HFFc6 (cell line): ENCODE data around the gene RIN2. TPM values are rescaled to one million over a fixed set of nuclear protein-coding genes. Genes with fewer than 3 reads are reported as not detected.
A peak's percentile ranks its signal among the peaks of the same experiment; 100 is the strongest.
"Not testable (repeated sequence)": the region's sequence is repeated elsewhere in the genome, so short reads cannot be mapped to it uniquely, and the experiment has no call there.

Experiments used
- DNase-seq: peaks from one replicate; pipeline ENCODE4 v3.0.0-alpha.2; 2018
- H3K27ac Mint-ChIP-seq: 2 replicates; pipeline ENCODE4 v1.8.0; 2020; ENCODE audit warnings: mild to moderate bottlenecking, mixed read lengths
- H3K27me3 Mint-ChIP-seq: 2 replicates; pipeline ENCODE4 v1.8.0; 2021; ENCODE audit warnings: mild to moderate bottlenecking, moderate library complexity, mixed read lengths; ENCODE audit not compliant: insufficient read depth
- H3K36me3 Mint-ChIP-seq: 2 replicates; pipeline ENCODE4 v1.8.0; 2021; ENCODE audit warnings: low read depth, mixed read lengths
- H3K4me1 Mint-ChIP-seq: 2 replicates; pipeline ENCODE4 v1.8.0; 2020; ENCODE audit warnings: low read depth, mixed read lengths
- H3K4me3 Mint-ChIP-seq: 2 replicates; pipeline ENCODE4 v1.8.0; 2020; ENCODE audit warnings: mild to moderate bottlenecking, moderate library complexity, mixed read lengths
- H3K9me3 Mint-ChIP-seq: 2 replicates; pipeline ENCODE4 v1.8.0; 2020; ENCODE audit warnings: mild to moderate bottlenecking, mixed read lengths
- CTCF ChIP-seq: fragments of 200-600 bp; sonication (generic); IDR thresholded peaks from 2 replicates; pipeline ENCODE4 v1.5.0; 2021; ENCODE audit warnings: antibody characterized with exemption, mild to moderate bottlenecking
- total RNA-seq, 6 experiments: library from RNA; stranded (reverse); fragmentation: NEBNext Ultra II Directional; extraction: Animal tissue kit (Norgen Biotek cat#: 25700); gene quantifications; 2 replicates in 1 of 6; 3 replicates in 5 of 6; pipeline ENCODE4 v1.2.3, GENCODE V29; 2021

The RIN2 gene
- total RNA-seq, 6 experiments from 2014 or later: 41.0 to 44.0 (median 43.5) TPM

GRCh38 chr20:19750101-19750606, 7.9 kb upstream of the RIN2 start:
- H3K4me3 Mint-ChIP-seq: no peak overlapping the region
- H3K27ac Mint-ChIP-seq: no peak overlapping the region
- no peak for TF ChIP-seq CTCF
- H3K27me3 Mint-ChIP-seq: peaks cover 6% of the 10 kb centered on the region
- no peak for DNase-seq
- H3K4me1 Mint-ChIP-seq: no peaks in the 10 kb centered on the region
- no peaks in the 10 kb centered on the region for H3K36me3 Mint-ChIP-seq
- peaks cover 10% of the 10 kb centered on the region for H3K9me3 Mint-ChIP-seq

- Mint-ChIP-seq H3K4me3 (no peak overlapping the region), H3K27me3 (peaks cover 6% of the 10 kb centered on the region), H3K4me1 (peaks cover 1% of the 10 kb centered on the region), H3K9me3 (peaks cover 1% of the 10 kb centered on the region), H3K36me3 (no peaks in the 10 kb centered on the region), H3K27ac (no peak overlapping the region)
- TF ChIP-seq CTCF: no peak
- no peak for DNase-seq
Measured at GRCh38 chr20:19750907-19751636, 7.0 kb upstream of the RIN2 start.

GRCh38 chr20:19754201-19754600, 3.9 kb upstream of the RIN2 start:
- not testable (repeated sequence) for H3K4me3 Mint-ChIP-seq, H3K9me3 Mint-ChIP-seq, H3K27ac Mint-ChIP-seq, H3K27me3 Mint-ChIP-seq, H3K36me3 Mint-ChIP-seq, DNase-seq
- H3K4me1 Mint-ChIP-seq: peaks cover 19% of the 10 kb centered on the region

- H3K4me3 Mint-ChIP-seq: peak overlapping the region; percentile 96
- DNase-seq: no peak
- peaks cover 42% of the 10 kb centered on the region for H3K4me1 Mint-ChIP-seq
- peaks cover 2% of the 10 kb centered on the region for H3K36me3 Mint-ChIP-seq
- H3K27ac Mint-ChIP-seq: peak overlapping the region; percentile 94
- H3K9me3 Mint-ChIP-seq: no peaks in the 10 kb centered on the region
- peaks cover 2% of the 10 kb centered on the region; the same call in 1 of the 2 replicates for H3K27me3 Mint-ChIP-seq
- 0 out of 2 replicates have a peak, but pooled peaks have one; percentile 10 for TF ChIP-seq CTCF
Measured at GRCh38 chr20:19756761-19757486, 1.1 kb upstream of the RIN2 start.

GRCh38 chr20:19757487-19758132, 448 bp upstream of the RIN2 start:
- 0 out of 2 replicates have a peak, but pooled peaks cover 2% of the 10 kb centered on the region for H3K27me3 Mint-ChIP-seq
- H3K9me3 Mint-ChIP-seq: no peaks in the 10 kb centered on the region
- peak overlapping the region; percentile 96 for H3K4me3 Mint-ChIP-seq
- peak; percentile 74 for DNase-seq
- H3K27ac Mint-ChIP-seq: peak overlapping the region; percentile 94
- TF ChIP-seq CTCF: no peak
- peaks cover 49% of the 10 kb centered on the region for H3K4me1 Mint-ChIP-seq
- H3K36me3 Mint-ChIP-seq: peaks cover 8% of the 10 kb centered on the region
